HG03280 (cell line): Measurements from ENCODE around the gene CLEC4C.
"Not testable (repeated sequence)": the region's sequence is repeated elsewhere in the genome, so short reads cannot be mapped to it uniquely, and the experiment has no call there.

ENCODE experiments used
- ATAC-seq: cut with Tn5 transposase; IDR thresholded peaks from one replicate; pipeline ENCODE4 v1.9.1; 2021; ENCODE audit warnings: mild to moderate bottlenecking, moderate library complexity; ENCODE audit not compliant: unreplicated experiment

The CLEC4C gene, protein sequence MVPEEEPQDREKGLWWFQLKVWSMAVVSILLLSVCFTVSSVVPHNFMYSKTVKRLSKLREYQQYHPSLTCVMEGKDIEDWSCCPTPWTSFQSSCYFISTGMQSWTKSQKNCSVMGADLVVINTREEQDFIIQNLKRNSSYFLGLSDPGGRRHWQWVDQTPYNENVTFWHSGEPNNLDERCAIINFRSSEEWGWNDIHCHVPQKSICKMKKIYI

DNA sequence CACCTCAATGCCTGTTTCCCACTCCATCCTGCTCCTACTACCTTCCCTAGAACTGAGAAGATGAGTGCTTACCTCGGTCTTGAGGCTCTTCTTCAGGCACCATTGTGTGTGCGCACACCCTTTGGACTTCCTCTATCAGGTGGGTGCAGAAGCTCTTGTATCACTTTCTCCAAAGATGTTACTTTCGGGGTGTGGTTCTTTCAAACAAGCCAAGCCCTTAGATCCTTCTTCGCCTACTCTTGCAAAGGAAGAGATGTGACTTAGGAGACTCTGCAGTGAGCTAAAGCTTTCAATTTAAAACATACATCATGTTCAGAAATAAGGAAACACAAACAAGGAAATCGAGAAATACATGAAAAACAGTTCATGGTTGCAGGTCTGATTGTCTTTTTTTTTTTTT lies at the start of gene CLEC4C:
Gene CLEC4C, minus strand, starts transcription at position 130 of the 400 bp plus-strand sequence. Its CDS starts 27 bp downstream, at position 103.
- ATAC-seq = no peak

DNA sequence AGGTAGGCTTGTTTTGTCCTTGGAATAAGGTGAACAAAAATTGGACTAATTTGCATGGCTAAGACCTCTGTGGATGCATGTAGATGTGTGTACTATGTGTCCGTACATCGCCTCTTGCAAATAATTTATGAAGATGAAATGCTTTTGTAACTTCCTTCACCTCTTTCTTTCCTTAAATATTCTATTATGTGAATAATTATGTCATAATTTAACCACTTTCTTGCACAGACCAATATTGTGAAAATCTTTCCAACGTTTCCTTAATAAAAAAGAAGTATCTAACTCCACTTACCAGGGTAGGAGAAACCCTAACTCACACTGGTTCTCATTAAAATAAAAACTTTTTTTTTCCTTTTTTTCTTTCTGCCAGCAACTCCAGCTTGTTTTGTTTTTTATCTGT lies 46.0 kb upstream of the CLEC4C start:
- no peak for ATAC-seq

DNA sequence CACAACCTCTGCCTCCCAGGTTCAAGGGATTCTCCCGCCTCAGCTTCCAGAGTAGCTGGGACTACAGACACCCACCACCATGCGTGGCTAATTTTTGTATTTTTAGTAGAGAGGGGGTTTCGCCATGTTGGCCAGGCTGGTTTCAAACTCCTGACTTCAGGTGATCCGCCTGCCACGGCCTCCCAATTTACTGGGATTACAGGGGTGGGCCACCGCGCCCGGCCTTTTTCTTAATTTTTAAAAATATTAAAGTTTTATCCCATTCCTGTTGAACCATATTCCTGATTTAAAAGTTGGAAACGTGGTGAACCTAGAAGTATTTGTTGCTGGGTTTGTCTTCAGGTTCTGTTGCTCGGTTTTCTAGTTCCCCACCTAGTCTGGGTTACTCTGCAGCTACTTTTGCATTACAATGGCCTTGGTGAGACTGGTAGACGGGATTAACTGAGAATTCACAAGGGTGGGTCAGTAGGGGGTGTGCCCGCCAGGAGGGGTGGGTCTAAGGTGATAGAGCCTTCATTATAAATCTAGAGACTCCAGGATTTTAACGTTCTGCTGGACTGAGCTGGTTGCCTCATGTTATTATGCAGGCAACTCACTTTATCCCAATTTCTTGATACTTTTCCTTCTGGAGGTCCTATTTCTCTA lies 41.8 kb upstream of the CLEC4C start, which contains the start of gene NANOG:
Gene NANOG, plus strand, starts transcription at position 519 of the 645 bp plus-strand sequence. CDS start 213 bp downstream, outside the sequence.
- not testable (repeated sequence) for ATAC-seq

DNA sequence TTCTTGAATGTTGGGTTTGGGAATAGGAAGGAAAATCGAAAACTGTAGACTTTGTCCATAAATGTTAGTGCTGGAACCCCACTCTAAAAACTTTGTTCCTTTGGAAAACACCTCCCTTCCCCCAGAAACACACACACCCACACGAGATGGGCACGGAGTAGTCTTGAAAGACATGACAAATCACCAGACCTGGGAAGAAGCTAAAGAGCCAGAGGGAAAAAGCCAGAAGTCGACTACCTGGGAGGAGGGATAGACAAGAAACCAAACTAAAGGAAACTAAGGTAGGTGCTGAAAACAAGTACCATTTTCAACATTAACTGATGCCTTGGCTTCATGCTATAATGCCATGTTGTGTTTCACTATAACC lies 41.1 kb upstream of the CLEC4C start:
- no peak for ATAC-seq

DNA sequence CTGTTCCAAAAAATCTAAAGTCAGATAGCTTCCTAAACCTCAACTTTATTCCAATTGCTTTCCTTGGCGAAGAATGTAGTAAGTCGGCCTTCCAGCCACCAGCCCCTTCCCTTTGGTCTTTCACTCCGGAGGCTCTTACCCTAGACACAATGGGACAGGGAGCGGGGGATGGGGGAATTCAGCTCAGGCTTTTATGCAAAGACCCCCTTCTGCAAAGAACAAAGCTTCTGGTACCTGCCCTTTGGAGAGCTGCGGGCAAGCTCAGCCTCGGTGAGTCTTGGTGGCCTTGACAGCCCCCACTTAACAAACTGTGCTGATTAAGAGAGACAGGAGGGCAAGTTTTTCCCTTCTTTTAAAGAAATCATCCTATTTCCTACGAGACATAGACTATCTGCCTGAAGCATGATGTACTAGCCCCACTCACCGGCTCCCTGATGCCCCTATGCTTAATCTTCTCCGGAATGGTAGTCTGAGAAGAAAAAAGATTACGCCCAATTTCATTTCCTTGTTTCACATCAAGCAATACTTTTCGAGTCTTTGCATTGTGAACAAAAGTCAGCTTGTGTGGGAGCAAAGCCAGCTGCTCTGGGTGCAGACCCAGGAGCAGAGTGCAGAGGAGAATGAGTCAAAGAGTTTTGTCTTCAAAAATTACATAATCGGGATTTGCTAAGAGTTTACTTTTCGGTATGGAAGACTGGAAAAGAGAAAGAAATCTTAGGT lies 40.6 kb upstream of the CLEC4C start:
- ATAC-seq = no peak

DNA sequence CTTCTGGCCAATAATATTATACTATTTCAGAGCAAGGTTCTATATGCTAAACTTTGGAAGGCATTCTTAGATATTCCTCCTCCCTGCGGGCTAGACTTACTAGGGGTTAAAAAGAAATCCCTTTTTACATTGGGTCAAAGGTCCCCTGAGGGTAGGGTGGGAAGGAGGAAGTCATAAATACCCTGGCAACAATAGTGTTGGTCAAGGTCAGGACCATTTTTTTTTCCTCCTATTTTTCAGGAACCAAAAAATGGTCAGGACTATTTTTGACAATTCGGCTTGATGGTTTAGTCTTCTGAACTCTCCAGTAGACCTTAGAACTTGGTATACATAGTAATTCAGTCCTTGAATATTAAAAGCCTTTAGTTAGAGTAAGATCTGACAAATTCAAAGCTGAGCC lies 37.5 kb upstream of the CLEC4C start:
- ATAC-seq = no peak

DNA sequence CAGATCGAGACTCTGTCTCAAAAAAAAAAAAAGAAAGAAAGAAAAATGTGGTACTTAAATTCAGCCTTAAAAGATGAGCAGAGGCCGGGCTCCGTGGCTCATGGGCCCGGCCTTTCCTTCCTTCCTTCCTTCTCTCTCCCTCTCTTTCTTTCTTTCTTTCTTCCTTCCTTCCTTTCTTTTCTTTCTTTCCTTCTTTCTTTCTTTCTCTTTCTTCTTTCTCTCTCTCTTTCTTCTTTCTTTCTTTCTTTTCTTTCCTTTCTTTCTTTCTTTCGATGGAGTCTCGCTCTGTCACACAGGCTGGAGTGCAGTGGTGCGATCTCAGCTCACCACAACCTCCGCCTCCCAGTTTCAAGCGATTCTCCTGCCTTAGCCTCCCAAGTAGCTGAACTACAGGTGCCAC lies 36.3 kb upstream of the CLEC4C start:
- ATAC-seq = not testable (repeated sequence)

DNA sequence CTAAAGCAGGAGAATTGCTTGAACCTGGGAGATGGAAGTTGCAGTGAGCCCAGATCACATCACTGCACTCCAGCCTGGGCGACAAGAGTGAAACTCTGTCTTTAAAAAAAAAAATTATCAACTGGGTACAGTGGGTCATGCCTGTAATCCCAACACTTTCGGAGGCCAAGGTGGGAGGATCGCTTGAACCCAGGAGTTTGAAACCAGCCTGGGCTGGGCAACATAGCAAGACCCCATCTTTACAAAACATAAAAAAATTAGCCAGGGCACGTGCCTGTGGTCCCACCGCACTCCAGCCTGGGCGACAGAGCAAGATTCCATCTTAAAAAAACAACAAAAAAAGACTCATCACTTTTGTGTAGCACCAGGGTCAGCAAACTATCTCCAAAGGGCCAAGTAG lies 34.9 kb upstream of the CLEC4C start:
- no peak for ATAC-seq

DNA sequence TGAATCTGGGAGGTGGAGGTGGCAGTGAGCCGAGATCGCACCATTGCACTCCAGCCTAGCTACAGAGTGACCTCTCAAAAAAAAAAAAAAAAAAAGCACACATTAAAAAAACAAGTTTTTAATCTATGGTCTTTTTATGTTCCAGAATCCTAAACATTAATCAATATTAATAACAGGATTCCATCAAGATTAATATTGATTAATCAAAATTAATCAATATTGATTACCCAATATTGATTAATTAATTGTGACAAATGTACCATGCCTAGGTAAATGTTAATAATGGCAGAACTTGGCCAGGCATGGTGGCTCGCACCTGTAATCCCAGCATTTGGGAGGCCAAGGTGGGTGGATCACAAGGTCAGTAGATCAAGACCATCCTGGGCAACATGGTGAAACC lies 34.1 kb upstream of the CLEC4C start:
- ATAC-seq = no peak

DNA sequence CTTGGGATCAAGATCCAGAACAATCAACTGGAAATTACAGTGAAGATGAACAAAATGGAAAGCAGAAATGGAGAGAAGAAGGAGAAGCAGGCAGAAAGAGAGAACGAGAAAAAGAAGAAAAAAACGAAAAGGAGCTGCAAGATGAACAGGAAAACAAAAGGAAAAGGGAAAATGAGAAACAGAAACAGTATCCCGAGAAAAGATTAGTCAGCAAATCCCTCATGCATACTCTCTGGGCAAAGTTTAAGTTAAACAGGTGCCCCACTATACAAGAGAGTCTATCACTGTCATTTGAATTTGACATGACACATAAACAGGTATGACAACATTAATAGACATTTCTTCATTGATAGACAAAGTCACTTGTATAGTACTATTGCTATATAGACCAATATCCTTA lies 22.8 kb upstream of the CLEC4C start:
- no peak for ATAC-seq

DNA sequence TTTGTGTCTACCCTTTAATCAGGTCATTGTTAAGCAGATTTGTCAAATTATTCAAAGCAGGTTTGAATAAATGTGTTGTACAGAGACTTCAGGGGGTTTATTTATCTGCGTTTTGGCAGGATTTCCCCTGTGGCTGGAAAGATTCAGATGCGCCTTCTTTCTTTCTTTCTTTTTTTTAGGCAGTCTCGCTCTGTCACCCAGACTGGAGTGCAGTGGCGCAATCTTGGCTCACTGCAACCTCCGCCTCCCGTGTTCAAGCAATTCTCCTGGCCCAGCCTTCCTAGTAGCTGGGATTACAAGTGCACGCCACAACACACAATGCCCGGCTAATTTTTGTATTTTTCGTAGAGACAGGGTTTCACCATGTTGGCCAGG lies 11.6 kb upstream of the CLEC4C start:
- ATAC-seq = no peak

DNA sequence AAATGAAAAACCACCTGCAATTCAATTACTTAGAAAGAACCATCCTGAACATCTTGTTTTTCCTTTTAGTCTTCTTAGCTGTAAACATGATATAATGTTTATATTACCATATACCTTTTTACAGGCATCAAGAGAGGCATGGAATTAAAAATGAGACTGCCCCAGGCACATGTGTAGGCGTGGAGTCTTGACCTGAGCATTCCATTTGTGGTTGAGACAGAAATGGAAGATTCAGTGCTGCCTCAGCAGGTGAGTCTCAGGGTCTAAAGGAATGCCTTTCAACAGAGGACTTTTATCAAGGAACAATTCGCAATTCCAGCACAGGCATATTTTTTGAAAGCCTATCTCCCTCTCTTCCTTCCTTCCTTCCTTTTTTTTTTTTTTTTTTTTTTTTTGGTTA lies 9.8 kb upstream of the CLEC4C start:
- no peak for ATAC-seq

DNA sequence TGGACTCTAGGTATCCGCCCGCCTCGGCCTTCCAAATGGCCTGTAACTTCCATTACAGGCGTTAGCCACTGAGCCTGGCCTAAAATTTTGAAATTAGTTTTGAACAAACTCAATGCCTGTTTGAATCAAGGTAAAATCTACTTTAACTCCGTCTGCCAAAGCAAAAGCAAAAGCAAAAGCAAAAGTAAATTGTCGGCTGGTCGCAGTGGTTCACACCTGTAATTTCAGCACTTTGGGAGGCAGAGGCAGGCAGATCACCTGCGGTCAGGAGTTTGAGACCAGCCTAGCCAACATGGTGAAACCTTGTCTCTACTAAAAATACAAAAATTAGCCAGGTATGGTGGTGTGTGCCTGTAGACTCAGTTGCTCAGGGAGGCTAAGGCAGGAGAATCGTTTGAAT lies 8.5 kb upstream of the CLEC4C start:
- not testable (repeated sequence) for ATAC-seq

DNA sequence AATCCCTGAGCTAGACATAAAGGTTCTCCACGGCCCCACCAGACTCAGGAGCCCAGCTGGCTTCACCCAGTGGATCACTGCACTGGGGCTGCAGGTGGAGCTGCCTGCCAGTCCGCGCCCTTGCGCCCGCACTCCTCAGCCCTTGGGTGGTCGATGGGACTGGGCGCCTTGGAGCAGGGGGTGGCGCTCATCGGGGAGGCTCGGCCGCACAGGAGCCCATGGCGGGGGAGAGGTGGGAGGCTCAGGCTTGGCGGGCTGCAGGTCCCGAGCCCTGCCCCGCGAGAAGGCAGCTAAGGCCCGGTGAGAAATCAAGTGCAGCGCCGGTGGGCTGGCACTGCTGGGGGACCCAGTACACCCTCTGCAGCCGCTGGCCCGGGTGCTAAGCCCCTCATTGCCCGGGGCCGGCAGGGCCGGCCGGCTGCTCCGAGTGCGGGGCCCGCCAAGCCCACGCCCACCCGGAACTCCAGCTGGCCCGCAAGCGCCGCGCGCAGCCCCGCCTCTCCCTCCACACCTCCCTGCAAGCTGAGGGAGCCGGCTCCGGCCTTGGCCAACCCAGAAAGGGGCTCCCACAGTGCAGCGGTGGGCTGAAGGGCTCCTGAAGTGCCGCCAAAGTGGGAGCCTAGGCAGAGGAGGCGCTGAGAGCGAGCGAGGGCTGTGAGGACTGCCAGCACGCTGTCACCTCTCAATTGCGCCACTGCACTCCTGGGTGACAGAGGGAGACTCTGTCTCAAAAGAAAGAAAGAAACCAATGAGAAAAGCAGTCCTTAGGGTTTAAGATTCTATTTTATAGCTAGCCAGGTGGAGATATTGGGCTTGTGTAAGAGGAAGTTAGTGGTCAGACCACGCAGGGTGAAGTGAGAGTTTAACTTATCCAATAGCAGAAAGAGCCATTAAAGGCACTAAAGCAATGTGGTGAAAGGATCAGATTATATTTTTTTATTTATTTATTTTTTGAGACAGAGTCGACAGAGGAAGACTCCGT lies 5.1 kb upstream of the CLEC4C start:
- ATAC-seq = not testable (repeated sequence)

DNA sequence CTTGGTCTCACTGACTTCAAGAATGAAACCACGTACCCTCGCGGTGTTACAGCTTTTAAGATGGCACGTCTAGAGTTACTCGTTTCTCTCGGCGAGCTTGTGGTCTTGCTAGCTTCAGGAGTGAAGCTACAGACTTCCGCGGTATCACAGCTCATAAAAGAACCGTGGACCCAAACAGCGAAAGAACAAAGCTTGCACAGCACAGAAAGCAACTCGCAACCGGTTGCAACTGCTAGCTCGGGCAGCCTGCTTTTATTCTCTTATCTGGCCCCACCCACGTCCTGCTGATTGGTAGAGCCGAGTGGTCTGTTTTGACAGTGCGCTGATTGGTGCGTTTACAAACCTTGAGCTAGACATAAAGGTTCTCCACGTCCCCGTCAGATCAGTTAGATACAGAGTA lies 4.2 kb upstream of the CLEC4C start:
- ATAC-seq = no peak

DNA sequence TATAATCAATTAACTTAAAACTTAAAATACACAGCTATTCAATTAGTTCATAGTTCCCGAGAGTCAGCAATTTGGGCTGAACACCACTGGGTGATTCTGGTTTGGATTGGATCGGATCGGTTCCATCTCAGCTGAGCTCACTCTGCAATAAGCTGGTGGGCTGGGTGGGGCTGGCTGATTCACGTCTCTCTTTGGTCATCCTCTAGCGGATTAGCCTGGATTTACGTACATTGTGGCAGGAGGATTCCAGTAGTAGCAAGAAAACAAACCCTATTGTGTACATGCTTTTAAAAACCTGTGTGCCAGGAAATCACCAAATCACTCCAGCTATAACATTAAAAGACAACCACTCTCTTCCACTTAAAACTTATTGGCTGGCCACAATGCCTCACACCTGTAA lies 3.2 kb upstream of the CLEC4C start:
- ATAC-seq = no peak

DNA sequence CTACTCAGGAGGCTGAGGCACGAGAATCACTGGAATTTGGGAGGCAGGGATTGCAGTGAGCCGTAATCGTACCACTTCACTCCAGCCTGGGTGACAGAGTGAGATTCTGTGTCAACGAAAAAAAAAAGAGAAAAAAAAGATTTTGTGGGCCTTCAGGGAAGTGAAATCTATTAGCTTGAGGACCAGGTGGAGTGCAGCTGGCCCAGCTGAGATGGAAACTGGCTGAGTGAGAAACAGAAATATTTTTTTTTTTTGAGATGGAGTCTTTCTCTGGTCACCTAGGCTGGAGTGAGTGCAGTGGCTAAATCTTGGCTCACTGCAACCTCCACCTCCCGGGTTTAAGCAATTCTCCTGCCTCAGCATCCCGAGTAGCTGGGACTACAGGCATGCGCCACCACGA lies 2.3 kb upstream of the CLEC4C start:
- no peak for ATAC-seq

DNA sequence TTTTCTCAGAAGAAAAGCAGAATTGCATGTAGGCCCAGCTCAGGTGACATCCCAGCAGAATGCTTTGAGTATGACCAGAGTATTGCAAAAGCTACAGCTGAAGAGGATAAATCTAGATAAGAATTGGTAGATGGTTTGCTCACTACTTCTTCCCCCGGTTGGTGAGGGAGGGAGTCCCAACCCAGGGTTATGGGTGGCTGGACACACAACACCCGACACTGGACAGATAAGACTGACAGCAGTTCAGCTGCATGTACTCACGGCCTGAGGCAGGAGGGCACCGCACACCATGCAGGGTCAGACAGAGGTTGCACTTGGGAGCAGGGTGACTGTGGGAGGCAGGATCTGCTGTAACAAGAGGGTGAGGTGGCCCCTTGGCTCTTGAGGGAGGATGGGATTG lies 1.7 kb upstream of the CLEC4C start:
- ATAC-seq = no peak

DNA sequence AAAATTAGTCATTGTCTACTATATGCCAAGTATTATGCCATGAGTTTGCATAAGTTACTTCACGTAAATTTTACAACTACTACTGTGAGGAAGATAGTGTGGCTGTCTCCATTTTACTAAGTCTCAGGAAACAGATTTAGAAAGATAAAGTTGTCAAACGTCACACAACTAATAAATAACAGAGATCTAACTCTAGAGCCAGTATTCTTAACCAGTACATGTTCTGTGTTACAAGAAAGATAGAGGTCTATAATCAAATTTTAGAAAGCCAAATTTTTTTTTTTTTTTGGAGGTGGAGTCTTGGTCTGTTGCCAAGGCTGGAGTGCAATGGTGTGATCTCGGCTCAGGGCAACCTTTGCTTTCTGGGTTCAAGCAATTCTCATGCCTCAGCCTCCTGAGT lies 14.2 kb downstream of the CLEC4C start:
- no peak for ATAC-seq

DNA sequence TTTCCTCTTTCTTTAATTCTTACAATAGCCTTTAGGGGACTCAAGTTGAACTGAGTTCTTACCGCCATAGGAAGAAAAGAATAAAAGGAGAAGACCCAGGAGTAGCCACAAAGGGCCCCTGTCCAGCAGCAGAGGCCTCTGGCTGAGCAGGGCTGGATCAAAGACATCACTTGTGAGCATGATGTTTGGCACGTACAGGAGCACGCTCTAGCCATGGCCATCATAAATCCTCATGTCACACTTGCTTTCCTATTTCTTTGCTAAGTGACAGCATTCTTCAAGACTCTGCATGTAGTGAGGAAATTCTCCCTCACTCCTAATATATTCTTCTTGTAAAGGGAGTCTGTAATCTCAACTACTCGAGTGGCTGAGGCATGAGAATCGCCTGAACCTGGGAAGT lies 15.7 kb downstream of the CLEC4C start:
- no peak for ATAC-seq

DNA sequence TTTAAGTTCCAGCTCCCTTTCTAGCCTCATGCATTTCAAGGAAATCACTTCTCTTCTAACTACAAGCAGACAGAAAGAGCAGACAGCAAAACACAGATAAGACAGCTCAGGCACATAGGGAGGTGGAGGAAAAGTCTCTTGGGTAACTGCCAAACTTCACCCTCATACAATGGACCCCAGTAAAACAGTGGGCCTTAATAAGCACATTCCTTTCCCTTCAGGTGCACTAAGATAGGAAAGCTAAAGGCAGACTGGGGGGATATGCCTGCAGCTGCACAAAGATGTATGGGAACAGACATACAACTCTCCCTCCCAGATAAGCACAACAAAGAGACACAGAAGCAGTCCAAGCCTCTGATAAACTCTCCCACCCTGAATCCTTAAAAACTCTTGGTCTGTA lies 16.2 kb downstream of the CLEC4C start:
- not testable (repeated sequence) for ATAC-seq
